ENCODE measurements around the gene SLC25A26.

Gene SLC25A26

GRCh38 chr3:66326340-66326739, 105.5 kb downstream of the SLC25A26 start:
- no peak for DNase-seq (ENCODE audit: low spot score)

GRCh38 chr3:66335671-66336070, 114.9 kb downstream of the SLC25A26 start:
- DNase-seq (ENCODE audit: low spot score): no peak

- DNase-seq (ENCODE audit: low spot score): no peak
Measured at GRCh38 chr3:66336333-66336766, 115.5 kb downstream of the SLC25A26 start.

GRCh38 chr3:66338927-66339326, 118.1 kb downstream of the SLC25A26 start:
- no peak for DNase-seq (ENCODE audit: low spot score)

- no peak for DNase-seq (ENCODE audit: low spot score)
Measured at GRCh38 chr3:66342717-66343356, 122.0 kb downstream of the SLC25A26 start.

- no peak for DNase-seq (ENCODE audit: low spot score)
Measured at GRCh38 chr3:66344391-66344811, 123.6 kb downstream of the SLC25A26 start.

GRCh38 chr3:66344848-66345578, 124.2 kb downstream of the SLC25A26 start:
- no peak for DNase-seq (ENCODE audit: low spot score)

- DNase-seq (ENCODE audit: low spot score): no peak
Measured at GRCh38 chr3:66348704-66349103, 127.9 kb downstream of the SLC25A26 start.

- DNase-seq (ENCODE audit: low spot score): no peak
Measured at GRCh38 chr3:66350601-66351000, 129.8 kb downstream of the SLC25A26 start.

- no peak for DNase-seq (ENCODE audit: low spot score)
Measured at GRCh38 chr3:66353039-66353438, 132.2 kb downstream of the SLC25A26 start.

GRCh38 chr3:66353530-66353929, 132.7 kb downstream of the SLC25A26 start:
- no peak for DNase-seq (ENCODE audit: low spot score)

- DNase-seq (ENCODE audit: low spot score): no peak
Measured at GRCh38 chr3:66354001-66354400, 133.2 kb downstream of the SLC25A26 start.

- no peak for DNase-seq (ENCODE audit: low spot score)
Measured at GRCh38 chr3:66355394-66355793, 134.6 kb downstream of the SLC25A26 start.

- DNase-seq (ENCODE audit: low spot score): no peak
Measured at GRCh38 chr3:66355997-66356396, 135.2 kb downstream of the SLC25A26 start.

- no peak for DNase-seq (ENCODE audit: low spot score)
Measured at GRCh38 chr3:66361356-66361755, 140.6 kb downstream of the SLC25A26 start.

GRCh38 chr3:66362541-66362941, 141.7 kb downstream of the SLC25A26 start:
- DNase-seq (ENCODE audit: low spot score): no peak

GRCh38 chr3:66363148-66363547, 142.3 kb downstream of the SLC25A26 start:
- no peak for DNase-seq (ENCODE audit: low spot score)

- no peak for DNase-seq (ENCODE audit: low spot score)
Measured at GRCh38 chr3:66365080-66365479, 144.3 kb downstream of the SLC25A26 start.

GRCh38 chr3:66366747-66367146, 145.9 kb downstream of the SLC25A26 start:
- no peak for DNase-seq (ENCODE audit: low spot score)

- no peak for DNase-seq (ENCODE audit: low spot score)
Measured at GRCh38 chr3:66367979-66368378, 147.2 kb downstream of the SLC25A26 start.

- DNase-seq (ENCODE audit: low spot score): no peak
Measured at GRCh38 chr3:66370179-66370578, 149.4 kb downstream of the SLC25A26 start.

GRCh38 chr3:66371432-66371831, 150.6 kb downstream of the SLC25A26 start:
- no peak for DNase-seq (ENCODE audit: low spot score)

- DNase-seq (ENCODE audit: low spot score): no peak
Measured at GRCh38 chr3:66372681-66373350, 152.0 kb downstream of the SLC25A26 start.

Measured in hematopoietic multipotent progenitor cell treated with erythropoietin and hydrocortisone succinate and interleukin-3 and kit ligand, for 17 days (in vitro differentiated cells).